Melanocyte of skin (primary cell): ENCODE results near the gene BACH2. TPM values are rescaled to one million over a fixed set of nuclear protein-coding genes. Genes with fewer than 3 reads are reported as not detected.

ENCODE experiments used
- small RNA-seq, 2 donors: library from RNA; depleted of rRNA; stranded (forward); fragments of <200 nt; gene quantifications; one replicate each; pipeline ENCODE3, GENCODE V24; 2012
- total RNA-seq, 2 donors: library from RNA; depleted of rRNA; stranded (reverse); fragments of >200 nt; gene quantifications; 2 replicates each; pipeline ENCODE4 v1.2.3, GENCODE V29; 2012

The BACH2 gene
- total RNA-seq, result 1 to 10 TPM in 1 of 2 donors, under 1 TPM in 1; 1.00 to 2.1 TPM

GRCh38 chr6:90296341-90297114 is at the start of gene BACH2:
Gene BACH2, minus strand, starts transcription at chr6:90296843. Its CDS starts 287,999 bp downstream, at chr6:90008844.

GRCh38 chr6:89894169-89894568 is 402.5 kb downstream of the BACH2 start, which contains the start of gene GJA10:
Gene GJA10, plus strand, starts transcription at chr6:89894469. Its CDS starts 0 bp downstream, at chr6:89894469.

Small RNAs within 50 kb of the gene (small RNA-seq; reads per million reads assigned to genes)
- gene MIR4464 (0 reads per million in 2 donors), gene RF00019 (0 reads per million in 2 donors), gene RN7SKP110 (0 reads per million in 2 donors)
